ENCODE results near the gene TIPARP.

Gene TIPARP, protein sequence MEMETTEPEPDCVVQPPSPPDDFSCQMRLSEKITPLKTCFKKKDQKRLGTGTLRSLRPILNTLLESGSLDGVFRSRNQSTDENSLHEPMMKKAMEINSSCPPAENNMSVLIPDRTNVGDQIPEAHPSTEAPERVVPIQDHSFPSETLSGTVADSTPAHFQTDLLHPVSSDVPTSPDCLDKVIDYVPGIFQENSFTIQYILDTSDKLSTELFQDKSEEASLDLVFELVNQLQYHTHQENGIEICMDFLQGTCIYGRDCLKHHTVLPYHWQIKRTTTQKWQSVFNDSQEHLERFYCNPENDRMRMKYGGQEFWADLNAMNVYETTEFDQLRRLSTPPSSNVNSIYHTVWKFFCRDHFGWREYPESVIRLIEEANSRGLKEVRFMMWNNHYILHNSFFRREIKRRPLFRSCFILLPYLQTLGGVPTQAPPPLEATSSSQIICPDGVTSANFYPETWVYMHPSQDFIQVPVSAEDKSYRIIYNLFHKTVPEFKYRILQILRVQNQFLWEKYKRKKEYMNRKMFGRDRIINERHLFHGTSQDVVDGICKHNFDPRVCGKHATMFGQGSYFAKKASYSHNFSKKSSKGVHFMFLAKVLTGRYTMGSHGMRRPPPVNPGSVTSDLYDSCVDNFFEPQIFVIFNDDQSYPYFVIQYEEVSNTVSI

DNA sequence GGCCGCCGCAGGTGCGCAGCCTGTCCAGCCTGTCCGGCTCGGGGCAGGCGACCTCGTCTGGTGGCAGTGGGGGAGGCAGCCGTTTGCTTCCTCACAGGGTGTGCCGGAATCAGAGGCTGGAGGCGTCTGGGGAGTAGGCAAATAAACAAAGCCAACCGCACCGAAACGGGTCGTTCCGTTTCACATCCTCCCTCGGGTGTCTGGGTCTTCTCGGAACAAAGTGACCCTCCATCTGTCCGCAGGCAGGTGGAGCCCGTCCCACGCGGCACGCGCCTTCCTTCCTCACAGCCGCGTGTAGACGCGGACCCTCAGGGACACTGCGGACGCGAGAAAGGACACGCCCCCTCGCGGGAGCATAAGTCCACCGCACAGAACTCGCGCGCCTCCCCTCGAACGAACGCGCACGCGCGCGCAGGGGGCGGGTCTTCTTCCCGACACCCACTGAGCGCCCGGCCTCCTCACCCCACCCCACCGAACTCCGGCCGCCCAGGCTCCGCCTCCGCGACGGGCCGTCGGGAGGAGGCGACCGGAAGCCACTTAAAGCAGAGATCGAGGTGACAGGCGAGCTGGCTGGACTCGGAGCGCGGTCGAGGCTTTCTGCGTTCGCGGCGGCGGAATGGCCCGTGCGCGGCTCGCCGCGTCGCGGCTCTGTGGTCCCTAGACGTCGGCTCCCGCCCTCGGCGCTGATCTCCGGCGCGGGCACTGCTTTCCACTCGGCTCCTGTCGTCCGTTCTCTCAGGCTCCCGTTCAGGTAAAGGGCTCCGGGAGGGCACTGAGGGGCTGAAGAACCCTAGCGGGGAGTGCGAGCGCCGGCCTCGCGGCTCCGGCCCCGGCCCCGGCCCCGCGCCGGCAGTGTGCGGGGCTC is at the start of gene TIPARP:
Gene TIPARP, plus strand, starts transcription at position 545 of the 865 bp plus-strand sequence. CDS start 3,108 bp downstream, outside the sequence.
- peak within 1 kb of the TSS; percentile 83 for H3K27ac ChIP-seq
- TF ChIP-seq, protein P1, sequence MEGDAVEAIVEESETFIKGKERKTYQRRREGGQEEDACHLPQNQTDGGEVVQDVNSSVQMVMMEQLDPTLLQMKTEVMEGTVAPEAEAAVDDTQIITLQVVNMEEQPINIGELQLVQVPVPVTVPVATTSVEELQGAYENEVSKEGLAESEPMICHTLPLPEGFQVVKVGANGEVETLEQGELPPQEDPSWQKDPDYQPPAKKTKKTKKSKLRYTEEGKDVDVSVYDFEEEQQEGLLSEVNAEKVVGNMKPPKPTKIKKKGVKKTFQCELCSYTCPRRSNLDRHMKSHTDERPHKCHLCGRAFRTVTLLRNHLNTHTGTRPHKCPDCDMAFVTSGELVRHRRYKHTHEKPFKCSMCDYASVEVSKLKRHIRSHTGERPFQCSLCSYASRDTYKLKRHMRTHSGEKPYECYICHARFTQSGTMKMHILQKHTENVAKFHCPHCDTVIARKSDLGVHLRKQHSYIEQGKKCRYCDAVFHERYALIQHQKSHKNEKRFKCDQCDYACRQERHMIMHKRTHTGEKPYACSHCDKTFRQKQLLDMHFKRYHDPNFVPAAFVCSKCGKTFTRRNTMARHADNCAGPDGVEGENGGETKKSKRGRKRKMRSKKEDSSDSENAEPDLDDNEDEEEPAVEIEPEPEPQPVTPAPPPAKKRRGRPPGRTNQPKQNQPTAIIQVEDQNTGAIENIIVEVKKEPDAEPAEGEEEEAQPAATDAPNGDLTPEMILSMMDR (conservative IDR thresholded peaks at IDR 0.05), result peak; percentile 88

DNA sequence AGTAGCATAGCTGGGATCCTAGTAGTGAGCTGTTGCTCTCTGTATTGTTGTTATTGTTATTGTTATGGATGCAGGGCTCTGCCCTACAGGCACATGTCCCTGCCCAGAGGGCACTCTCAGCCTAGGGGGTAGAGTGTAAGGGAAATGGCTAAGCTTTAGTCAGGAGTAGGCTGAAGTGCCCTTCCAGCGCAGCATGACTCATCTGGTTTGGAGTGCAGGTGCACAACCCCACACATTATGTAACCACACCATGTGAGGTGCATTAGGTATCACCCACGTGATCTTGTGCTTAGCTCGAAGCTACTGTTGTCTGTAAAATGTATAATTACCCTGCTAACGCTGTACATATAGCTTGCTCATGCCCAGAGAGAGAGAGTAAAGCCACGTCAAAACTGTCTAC is 48.3 kb upstream of the TIPARP start:
- H3K27ac ChIP-seq, result no peak overlapping the region
- TF ChIP-seq, protein P1 (conservative IDR thresholded peaks at IDR 0.05), result no peak

DNA sequence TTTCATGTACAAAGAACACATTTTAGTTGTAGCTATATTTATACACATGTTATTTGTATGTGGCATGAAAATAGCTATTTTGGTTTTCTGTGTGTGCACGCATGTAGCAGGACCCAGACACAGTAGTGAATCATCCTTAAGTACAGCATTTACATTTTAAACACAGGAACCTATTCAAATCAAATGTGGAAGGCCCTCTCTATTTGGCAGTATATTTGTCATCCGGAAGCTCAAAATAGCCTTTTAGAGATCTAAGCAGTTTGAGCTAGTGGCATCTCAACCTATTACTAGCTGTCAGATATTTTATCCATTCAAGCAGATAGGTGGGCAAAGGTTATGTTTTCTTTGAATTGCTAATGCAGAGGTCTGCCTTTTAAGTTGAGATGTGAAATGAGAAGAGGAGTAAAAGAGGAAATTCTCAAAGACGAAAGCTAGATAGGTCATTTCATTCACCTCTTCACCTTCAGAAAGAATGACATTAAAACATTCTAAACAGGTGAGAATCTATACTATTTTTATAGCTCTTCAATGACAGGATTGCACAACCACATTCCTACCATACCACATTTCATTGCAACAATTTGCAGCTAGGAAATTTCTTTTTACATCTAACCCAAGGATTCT is 46.3 kb upstream of the TIPARP start:
- TF ChIP-seq, protein P1 (conservative IDR thresholded peaks at IDR 0.05), result no peak
- no peak overlapping the region for H3K27ac ChIP-seq

DNA sequence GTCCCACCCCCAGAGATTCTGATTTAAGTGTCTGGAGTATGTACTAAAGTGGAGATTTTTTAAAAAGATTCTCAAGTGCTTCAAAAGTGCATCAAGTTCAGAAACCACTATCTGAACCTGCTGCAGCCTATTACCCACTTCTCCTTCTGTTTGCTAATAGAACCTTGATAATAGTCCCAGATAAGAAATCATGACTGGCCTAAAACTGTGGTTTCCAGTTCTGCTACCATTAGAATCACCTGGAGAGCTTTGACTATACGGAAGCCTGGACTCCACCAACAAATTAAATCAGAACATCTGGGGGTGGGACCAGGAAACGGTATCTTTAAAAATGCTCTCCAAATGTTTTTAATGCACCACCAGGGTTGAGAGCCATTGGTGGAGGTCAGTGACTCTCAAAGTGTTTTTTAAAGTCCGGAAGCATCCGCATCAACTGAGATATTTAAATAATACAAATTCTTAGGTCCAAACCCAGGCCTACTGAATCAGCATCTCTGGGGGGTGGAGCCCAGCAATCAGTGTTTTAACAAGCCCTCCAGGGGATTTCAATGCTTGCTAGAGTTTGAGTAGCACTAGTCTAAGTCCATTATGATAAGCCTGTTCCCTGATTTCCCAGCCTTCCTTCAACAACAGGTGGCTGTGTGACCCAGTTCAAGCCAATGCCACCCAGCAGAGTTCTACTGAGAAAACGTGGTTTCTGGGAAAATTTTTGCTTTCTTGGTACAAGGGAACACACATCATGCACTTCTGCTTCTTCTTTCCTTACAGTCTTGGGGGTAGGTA is 45.4 kb upstream of the TIPARP start:
- H3K27ac ChIP-seq, result no peak overlapping the region
- TF ChIP-seq, protein P1 (conservative IDR thresholded peaks at IDR 0.05), result no peak

DNA sequence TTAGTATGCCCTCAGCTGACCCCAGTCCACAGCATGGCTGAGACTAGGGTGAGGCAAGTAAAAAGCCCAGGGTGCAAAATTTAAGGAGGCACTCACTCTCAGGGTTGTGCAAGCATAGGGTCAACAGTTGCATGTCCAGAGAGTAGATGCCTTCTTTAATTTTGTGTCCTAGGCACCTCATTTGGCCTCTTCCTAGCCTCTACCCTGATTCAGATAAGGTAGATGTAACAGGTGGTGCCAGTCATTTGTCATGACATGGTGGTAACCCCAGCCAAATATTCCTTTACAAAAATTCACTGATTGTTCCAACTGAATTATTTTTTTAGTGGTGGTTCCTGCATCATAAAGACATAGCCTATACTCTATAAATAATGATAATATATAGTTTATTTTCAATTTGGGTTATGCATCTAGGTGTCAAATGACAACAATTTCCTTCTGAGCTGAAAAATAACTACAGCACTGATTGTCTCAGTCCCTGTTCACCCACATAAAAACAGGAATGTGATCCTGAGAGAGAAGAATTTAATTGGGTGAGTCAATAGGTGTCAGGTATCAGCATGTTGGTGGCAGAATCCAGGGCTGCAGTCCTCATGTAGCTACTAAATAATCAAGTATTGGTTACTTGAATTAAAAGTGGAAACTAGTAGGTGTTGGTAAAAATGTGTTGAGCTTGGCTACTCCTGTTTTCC is 44.2 kb upstream of the TIPARP start:
- no peak overlapping the region for H3K27ac ChIP-seq
- TF ChIP-seq, protein P1 (conservative IDR thresholded peaks at IDR 0.05), result no peak

DNA sequence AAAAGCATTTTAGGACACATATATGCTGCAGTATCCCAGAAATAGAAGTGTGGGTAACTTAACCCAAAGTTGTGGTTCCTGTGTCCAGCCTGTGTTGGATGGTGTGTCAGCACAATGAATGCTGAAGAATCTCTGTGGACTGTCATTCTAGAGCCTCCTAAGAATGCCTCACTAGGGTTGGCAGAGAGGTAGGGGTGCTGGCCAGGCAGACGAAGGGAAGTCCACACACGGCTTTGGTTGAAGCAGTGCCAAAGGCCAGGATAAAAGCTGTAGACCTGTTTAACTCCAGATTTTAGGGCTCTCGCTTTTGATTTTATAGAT is 43.7 kb upstream of the TIPARP start:
- H3K27ac ChIP-seq, result no peak overlapping the region
- TF ChIP-seq, protein P1 (conservative IDR thresholded peaks at IDR 0.05), result no peak

All from VCaP (cell line).